Vagina (tissue), 2 donors: ENCODE results near the gene REXO4.

ENCODE experiments used
- POLR2A ChIP-seq, 2 donors: fragments of 450-650 bp; IDR thresholded peaks; one replicate each; pipeline ENCODE4 v1.6.1; 2017; ENCODE audit warnings: antibody characterized with exemption in 2 of 2, mild to moderate bottlenecking in 2 of 2, moderate library complexity in 2 of 2
- POLR2AphosphoS5 ChIP-seq, 2 donors: sonication (generic); formaldehyde crosslinking; IDR thresholded peaks; one replicate each; pipeline ENCODE4 v1.9.0; 2017; ENCODE audit warnings: antibody characterized with exemption in 2 of 2, mild to moderate bottlenecking in 2 of 2, low read depth in 1 of 2; ENCODE audit not compliant: insufficient read depth in 1 of 2
- TF ChIP-seq, protein P1 (sequence below), 3 experiments: fragments of 450-650 bp in 2 of 3; fragments of 200-600 bp in 1 of 3; sonication (generic) in 1 of 3; IDR thresholded peaks; one replicate each; pipeline ENCODE4 v1.5.1; 2017 to 2019; ENCODE audit warnings: antibody characterized with exemption in 3 of 3, mild to moderate bottlenecking in 2 of 3, moderate library complexity in 2 of 3

DNA sequence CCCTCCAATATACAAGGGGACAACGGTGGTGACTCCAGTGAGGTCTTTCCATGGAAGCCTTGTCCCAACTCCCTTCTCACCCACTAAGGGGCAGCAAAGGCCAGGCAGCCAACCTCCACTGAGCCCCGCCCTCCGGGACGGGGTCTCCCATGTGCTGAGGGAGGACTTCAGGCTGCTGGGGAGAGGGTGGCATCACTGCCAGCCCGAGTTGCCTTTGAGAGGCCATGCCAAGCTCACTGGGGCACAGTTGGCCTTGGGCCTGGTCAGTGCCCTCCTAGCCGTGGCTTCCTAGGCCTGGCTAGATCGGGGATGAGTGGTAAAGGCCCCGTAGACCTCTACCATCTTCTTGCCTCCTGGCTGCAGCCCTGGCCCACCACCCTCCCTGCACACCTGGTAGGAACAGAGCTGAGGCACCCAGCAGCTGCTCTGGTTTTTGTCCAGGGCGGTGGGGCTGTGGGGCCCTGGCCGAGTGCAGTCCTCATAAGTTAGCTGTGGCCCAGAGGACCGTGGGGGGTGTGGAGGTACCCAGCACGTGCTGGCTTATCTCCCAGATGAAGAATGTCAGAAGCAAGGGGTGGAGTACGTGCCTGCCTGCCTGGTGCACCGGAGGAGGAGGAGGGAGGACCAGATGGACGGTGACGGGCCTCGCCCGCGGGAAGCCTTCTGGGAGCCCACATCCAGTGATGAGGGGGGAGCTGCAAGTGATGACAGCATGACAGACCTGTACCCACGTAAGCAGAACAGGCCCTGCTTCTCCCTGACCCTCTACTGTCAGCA is 58.2 kb downstream of the REXO4 start:
- TF ChIP-seq, protein P1, sequence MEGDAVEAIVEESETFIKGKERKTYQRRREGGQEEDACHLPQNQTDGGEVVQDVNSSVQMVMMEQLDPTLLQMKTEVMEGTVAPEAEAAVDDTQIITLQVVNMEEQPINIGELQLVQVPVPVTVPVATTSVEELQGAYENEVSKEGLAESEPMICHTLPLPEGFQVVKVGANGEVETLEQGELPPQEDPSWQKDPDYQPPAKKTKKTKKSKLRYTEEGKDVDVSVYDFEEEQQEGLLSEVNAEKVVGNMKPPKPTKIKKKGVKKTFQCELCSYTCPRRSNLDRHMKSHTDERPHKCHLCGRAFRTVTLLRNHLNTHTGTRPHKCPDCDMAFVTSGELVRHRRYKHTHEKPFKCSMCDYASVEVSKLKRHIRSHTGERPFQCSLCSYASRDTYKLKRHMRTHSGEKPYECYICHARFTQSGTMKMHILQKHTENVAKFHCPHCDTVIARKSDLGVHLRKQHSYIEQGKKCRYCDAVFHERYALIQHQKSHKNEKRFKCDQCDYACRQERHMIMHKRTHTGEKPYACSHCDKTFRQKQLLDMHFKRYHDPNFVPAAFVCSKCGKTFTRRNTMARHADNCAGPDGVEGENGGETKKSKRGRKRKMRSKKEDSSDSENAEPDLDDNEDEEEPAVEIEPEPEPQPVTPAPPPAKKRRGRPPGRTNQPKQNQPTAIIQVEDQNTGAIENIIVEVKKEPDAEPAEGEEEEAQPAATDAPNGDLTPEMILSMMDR (IDR thresholded peaks at IDR 0.05): no peak
- TF ChIP-seq POLR2AphosphoS5 (IDR thresholded peaks at IDR 0.05; ENCODE audit: insufficient read depth in 1 of 2, low read depth in 1 of 2): no peak
- no peak for TF ChIP-seq POLR2A (IDR thresholded peaks at IDR 0.05)
